GM18508 (cell line): Measurements from ENCODE around the gene BRF1.

Experiments used
- ATAC-seq: cut with Tn5 transposase; IDR thresholded peaks from one replicate; pipeline ENCODE4 v1.9.1; 2021; ENCODE audit warnings: moderate number of reproducible peaks; ENCODE audit not compliant: insufficient read depth, unreplicated experiment

BRF1 gene

DNA sequence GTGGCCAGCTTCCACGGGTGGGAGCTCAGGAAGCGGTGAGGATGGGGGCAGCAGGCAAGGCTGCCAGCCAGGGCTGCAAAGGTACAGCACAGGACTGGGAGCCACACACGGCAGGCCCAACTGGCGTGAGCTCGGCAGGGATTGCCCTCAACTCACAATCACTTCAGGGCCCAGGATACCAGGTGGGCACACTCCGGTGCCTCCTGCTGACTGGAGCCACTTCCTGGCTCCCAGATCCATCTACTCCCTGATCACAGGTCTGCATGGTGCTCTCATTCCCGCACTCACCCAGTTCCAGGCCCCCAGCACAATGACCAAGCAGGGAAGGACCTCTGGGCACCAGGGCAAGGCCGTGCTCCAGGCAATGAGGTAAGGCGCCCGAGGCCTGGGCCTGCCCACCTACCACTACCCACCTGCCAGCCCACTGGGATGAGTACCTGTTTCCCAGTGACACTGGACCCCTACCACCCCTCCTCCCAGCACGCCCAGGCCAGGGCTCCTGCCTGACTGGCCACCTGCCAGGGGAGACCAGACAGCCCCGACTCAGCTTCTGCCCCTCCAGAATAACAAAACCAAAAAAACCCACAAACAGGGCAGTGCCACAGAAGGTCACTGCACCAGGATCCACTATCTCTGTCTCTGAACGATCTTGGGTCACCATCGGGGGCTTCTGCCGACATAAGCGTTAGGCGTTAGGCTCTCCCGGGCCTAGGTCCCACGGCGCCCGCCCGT, 134.1 kb downstream of the BRF1 start:
- no peak for ATAC-seq

- no peak for ATAC-seq
Measured at GRCh38 chr14:105165761-105166485, 134.9 kb downstream of the BRF1 start.

DNA sequence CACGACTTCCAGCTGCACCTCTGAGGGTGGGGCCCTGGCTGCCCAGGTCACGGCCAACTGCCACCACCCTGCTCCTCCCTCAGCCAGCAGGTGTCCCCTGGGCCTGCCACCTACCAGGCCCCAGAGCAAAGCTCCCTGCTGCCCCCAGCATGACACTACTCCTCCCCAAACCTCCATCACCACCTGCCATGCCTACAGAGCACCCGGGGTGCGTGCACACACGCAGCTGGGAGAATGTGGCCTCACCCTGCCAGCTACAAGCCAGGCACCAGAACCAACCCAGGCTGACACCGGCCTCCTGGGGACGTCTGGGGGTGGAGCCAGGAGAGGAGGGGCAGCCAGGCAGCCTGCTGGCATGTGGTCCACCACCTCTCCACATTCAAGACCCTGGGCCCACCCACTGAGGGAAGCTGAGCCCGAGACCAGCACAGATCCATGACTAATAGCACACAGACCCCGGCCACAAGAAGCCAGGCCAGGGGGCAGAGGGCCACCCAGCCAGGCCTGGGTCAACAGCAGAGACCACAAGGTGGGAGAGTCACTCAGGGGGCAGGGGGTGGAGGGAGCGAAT, 135.6 kb downstream of the BRF1 start:
- ATAC-seq = no peak

DNA sequence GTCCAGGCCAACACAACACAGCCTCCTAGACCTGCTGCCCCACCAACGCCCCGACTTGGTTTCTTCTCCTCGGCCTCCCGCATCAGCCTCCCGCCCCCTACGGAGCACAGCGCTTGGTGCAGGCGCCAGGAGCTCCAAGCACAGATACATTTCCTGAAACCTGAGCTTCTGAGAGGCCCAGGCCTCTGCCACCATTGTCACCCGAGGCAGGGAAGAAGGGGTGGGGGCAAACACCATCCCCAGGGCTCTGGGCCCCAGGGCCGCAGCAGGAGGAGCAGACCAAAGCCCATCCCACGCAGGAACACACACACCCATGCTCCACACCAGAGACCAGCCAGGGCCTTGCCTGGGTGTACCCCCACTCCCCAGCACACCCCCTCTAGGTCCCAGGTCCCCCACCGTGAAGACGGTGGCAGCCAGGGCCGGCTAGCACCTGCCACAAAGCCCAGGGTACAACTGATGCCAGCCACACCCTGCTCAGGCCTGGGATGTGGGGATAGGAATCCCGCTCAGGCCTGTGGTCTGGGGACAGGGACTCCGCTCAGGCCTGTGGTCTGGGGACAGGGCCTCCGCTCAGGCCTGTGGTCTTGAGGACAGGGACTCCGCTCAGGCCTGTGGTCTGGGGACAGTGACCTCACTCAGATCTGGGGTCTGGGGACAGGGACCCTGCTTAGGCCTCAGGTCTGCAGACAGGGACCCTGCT, 137.6 kb downstream of the BRF1 start:
- no peak for ATAC-seq

- no peak for ATAC-seq
Measured at GRCh38 chr14:105162669-105162979, 138.2 kb downstream of the BRF1 start.

DNA sequence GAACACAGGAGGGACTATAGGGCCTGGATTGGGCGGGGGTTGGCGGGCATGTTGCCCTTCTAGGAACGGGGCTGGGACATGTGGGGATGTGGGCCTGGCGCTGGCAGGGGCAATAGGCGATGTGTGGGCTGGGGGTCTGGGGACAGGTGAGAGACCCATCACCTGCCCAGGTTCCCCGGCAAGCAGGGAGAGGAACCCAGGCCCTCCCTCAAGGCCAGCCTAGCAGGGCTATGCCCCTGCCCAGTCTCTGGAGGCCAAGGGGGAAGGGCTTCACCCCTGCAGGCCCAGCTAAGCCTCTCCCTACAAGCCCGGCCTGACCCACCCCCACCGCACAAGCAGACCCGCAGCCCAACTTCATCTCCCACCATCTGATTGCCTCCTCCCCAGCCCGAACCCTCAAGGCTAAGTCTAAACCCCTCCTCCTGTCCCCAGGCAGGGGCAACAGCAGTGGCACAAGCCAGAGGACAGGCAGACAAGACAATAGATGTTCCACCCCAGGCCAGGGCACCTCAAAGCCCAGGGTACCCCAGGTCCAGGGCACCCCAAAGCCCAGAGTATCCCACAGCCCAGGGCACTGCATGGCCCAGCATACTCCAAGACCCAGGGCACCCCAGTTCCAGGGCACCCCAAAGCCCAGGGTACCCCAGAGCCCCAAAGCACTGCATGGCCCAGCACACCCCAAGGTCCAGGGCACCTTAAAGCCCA, 138.7 kb downstream of the BRF1 start:
- no peak for ATAC-seq

- no peak for ATAC-seq
Measured at GRCh38 chr14:105161309-105161708, 139.5 kb downstream of the BRF1 start.

DNA sequence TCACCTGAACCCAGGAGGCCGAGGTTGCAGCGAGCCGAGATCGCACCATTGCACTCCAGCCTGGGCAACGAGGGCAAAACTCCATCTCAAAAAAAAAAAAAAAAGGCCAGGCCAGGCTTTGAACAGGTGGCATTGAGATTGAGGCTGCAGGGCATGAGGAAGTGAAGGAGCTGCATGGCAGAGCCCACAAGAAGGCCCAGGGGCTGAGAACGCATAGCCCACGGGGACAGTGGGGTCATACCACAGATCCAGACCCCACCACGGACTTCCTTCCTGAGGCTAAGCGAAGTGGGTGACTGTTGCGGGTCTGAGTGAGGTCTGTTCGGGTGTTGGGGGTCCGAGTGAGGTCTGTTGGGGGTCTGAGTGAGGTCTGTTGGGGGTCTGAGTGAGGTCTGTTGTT, 140.0 kb downstream of the BRF1 start:
- ATAC-seq = no peak

DNA sequence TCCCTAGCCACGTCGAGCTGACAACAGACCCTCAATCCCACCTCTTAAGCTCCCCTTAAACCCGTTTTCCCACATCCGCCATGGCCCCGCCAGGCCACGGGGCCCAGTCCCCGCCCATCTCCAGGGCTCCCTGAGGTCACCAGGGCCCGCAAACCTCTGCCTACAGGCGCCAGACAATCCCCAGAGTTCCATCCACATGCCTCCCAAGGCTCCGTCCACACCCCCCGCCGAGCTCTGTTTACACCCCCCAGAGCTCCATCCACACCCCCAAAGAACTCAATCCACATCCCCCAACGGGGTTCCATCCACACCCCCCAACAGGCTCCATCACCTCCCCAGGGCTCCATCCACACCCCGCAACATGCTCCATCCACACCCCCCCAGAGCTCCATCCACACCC, 141.5 kb downstream of the BRF1 start:
- ATAC-seq = no peak
